ENCODE measurements around the gene NFATC4. TPM values are rescaled to one million over a fixed set of nuclear protein-coding genes. Genes with fewer than 3 reads are reported as not detected.
A peak's percentile ranks its signal among the peaks of the same experiment; 100 is the strongest.

Gene NFATC4
- total RNA-seq, 2 experiments from 2014 or later = not detected

DNA sequence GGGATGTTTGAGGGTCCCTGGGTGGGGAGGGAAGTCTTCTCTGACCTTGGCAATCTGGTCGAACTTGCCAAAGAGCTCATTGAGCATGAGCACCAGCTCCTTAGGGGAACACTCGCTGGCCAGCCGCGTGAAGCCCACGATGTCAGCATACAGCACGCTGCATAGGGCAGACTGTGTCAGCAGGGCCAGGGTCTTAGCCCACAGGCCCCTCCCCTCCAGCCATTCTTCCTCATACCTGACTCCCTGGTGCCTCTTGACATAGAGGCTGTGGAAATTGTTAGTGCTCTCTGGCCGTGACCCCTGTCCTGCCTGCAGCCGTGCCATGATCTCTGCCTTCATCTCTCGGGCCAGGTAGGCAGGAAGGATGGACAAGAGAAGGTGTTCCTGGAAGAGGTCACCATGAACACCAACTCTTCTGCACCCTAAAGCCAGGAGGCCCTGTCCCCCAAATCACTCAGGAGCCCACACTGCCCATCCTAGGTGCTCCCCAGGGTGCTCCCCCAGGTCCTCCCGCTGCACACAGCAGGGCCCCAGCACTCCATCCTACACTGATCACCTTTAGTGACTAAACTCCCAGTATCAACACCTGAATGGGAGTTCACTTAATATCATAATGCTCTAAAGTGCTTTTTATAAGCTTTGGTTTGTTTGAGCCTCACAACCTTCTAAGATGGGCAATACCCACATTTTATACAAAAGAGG is 36.9 kb upstream of the NFATC4 start:
- Mint-ChIP-seq H3K36me3 (peaks cover under 1% of the 10 kb centered on the region), H3K4me3 (no peak overlapping the region), H3K27me3 (peaks cover 21% of the 10 kb centered on the region), H3K4me1 (ENCODE audit: low read depth) (peaks cover 47% of the 10 kb centered on the region), H3K9me3 (no peaks in the 10 kb centered on the region), H3K27ac (no peak overlapping the region)
- POLR2A ChIA-PET = interaction anchor here (1.0 kb wide), 2 partner anchors 88 to 106 kb away, joined by 3 to 6 read pairs; partner anchors contain the start of gene TINF2
- no peak for DNase-seq
- CTCF ChIA-PET = interaction anchor here (0.6 to 25.4 kb wide), 5 partner anchors 10 to 222 kb away, joined by 3 to 968 read pairs (median 6); partner anchors contain the start of genes CBLN3, CIDEB, KHNYN and LTB4R
- intact Hi-C loops (cut with micrococcal nuclease) = loop anchor here (5.0 kb wide), 1 partner anchor 36 kb away; the partner anchor contains the start of gene NFATC4

GRCh38 chr14:24331731-24332267 is 36.2 kb upstream of the NFATC4 start:
- no peak for DNase-seq
- ChIA-PET POLR2A (interaction anchor here (0.7 to 3.4 kb wide), 6 partner anchors 14 to 132 kb away, joined by 3 to 67 read pairs (median 4); partner anchors contain the start of genes CBLN3, KHNYN and TINF2), CTCF (interaction anchor here (0.6 to 25.4 kb wide), 11 partner anchors 11 to 223 kb away, joined by 3 to 968 read pairs (median 6); partner anchors contain the start of genes CBLN3, CIDEB, KHNYN and LTB4R)
- peaks cover 6% of the 10 kb centered on the region for H3K36me3 Mint-ChIP-seq
- H3K4me1 Mint-ChIP-seq (ENCODE audit: low read depth) = peaks cover 47% of the 10 kb centered on the region
- no peaks in the 10 kb centered on the region for H3K9me3 Mint-ChIP-seq
- peak overlapping the region; percentile 30 for H3K27ac Mint-ChIP-seq
- H3K4me3 Mint-ChIP-seq = peak overlapping the region; percentile 78
- intact Hi-C loops (cut with micrococcal nuclease) = loop anchor here (1.0 to 5.0 kb wide), 6 partner anchors 21 to 347 kb away; partner anchors contain the start of genes LTB4R, LTB4R2, NFATC4 and RABGGTA
- H3K27me3 Mint-ChIP-seq = peaks cover 21% of the 10 kb centered on the region

- ChIA-PET POLR2A (interaction anchor here (0.6 to 3.4 kb wide), 10 partner anchors 15 to 1404 kb away, joined by 3 to 67 read pairs (median 5); partner anchors contain the start of genes CBLN3, KHNYN, PRMT5 and SDR39U1), CTCF (interaction anchor here (0.6 to 25.4 kb wide), 28 partner anchors 12 to 242 kb away, joined by 3 to 968 read pairs (median 6); partner anchors contain the start of genes CBLN3, CIDEB, DCAF11 and KHNYN)
- peak overlapping the region; percentile 78 for H3K4me3 Mint-ChIP-seq
- H3K27me3 Mint-ChIP-seq = peaks cover 21% of the 10 kb centered on the region
- intact Hi-C loops (cut with micrococcal nuclease) = loop anchor here (1.0 to 5.0 kb wide), 6 partner anchors 22 to 346 kb away; partner anchors contain the start of genes LTB4R, LTB4R2, NFATC4 and RABGGTA
- H3K36me3 Mint-ChIP-seq = peaks cover 9% of the 10 kb centered on the region
- no peaks in the 10 kb centered on the region for H3K9me3 Mint-ChIP-seq
- peaks cover 46% of the 10 kb centered on the region for H3K4me1 Mint-ChIP-seq (ENCODE audit: low read depth)
- H3K27ac Mint-ChIP-seq = peak overlapping the region; percentile 30
- peak; percentile 89 for DNase-seq
Observed at GRCh38 chr14:24332268-24332993, 35.6 kb upstream of the NFATC4 start.

DNA sequence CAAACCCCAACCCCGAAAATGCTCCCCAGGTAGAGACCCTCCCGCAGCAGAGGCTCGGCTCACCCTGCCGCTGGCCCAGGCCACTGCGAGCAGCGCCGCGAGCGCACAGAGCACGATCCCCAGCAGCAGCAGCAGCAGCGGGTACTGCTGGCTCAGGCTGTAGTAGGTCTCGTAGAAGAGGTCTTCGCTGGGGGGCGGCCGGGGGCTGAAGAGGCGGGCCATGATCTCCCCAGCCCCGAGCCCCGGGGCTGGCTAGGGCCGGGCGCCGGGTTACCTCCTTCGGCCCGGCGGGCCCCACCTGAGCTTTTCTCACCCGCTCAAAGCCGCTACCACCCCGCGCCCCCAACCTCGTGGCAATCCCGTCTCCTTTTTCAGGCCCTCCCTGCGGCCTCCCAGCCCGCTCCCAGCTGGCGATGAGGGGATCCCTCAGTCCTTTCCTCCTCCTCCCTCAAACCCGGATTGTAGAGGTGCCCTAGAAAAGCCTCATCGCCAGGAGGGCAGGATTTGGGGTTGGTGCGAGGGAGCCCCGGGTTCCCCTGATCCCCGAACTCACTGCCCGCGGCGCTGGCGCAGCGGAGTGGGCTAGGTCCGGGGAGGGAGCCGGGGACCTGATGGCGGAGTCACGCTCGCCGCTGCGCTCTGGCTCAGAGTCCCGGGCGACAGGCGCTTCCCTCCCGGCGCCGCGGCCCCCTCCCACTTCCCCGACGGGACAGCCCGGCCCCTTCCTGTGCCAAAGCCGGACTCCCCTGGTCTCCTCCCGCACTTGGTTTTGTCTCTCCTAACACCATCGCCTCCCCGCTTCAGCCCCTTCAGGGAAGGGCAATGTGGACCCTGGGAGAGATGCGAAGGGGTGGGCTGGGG is 33.3 kb upstream of the NFATC4 start, which contains the start of gene ADCY4:
Gene ADCY4, minus strand, starts transcription at position 641 of the 861 bp plus-strand sequence. Its CDS starts 419 bp downstream, at position 222.
- Mint-ChIP-seq H3K9me3 (no peaks in the 10 kb centered on the region), H3K27me3 (peaks cover 21% of the 10 kb centered on the region), H3K27ac (no peak within 1 kb of the TSS), H3K36me3 (peaks cover 13% of the 10 kb centered on the region), H3K4me1 (ENCODE audit: low read depth) (peaks cover 43% of the 10 kb centered on the region), H3K4me3 (peak within 1 kb of the TSS; percentile 53)
- CTCF ChIA-PET = interaction anchor here (1.2 to 25.4 kb wide), 12 partner anchors 11 to 99 kb away, joined by 4 to 968 read pairs (median 12); partner anchors contain the start of genes CBLN3, CIDEB, KHNYN and LTB4R
- POLR2A ChIA-PET = interaction anchor here (0.7 to 3.4 kb wide), 5 partner anchors 18 to 107 kb away, joined by 3 to 67 read pairs (median 4); partner anchors contain the start of genes CBLN3, KHNYN, SDR39U1 and TINF2
- intact Hi-C loops (cut with micrococcal nuclease) = loop anchor here (5.0 kb wide), 1 partner anchor 33 kb away; the partner anchor contains the start of gene NFATC4
- DNase-seq = no peak

- H3K27me3 Mint-ChIP-seq = peaks cover 21% of the 10 kb centered on the region
- ChIA-PET CTCF (interaction anchor here (0.6 to 25.4 kb wide), 5 partner anchors 9 to 98 kb away, joined by 3 to 968 read pairs (median 4); partner anchors contain the start of genes CBLN3, KHNYN and SDR39U1), POLR2A (interaction anchor here (0.6 to 1.0 kb wide), 2 partner anchors 73 to 95 kb away, joined by 3 to 4 read pairs; no protein-coding TSS in a partner anchor)
- no peak overlapping the region for H3K27ac Mint-ChIP-seq
- H3K4me3 Mint-ChIP-seq = no peak overlapping the region
- H3K36me3 Mint-ChIP-seq = peaks cover 13% of the 10 kb centered on the region
- DNase-seq = no peak
- H3K4me1 Mint-ChIP-seq (ENCODE audit: low read depth) = peaks cover 41% of the 10 kb centered on the region
- H3K9me3 Mint-ChIP-seq = no peaks in the 10 kb centered on the region
- intact Hi-C loops (cut with micrococcal nuclease) = no loop called here
Observed at GRCh38 chr14:24335461-24336171, 32.4 kb upstream of the NFATC4 start.

- POLR2A ChIA-PET = interaction anchor here (1.0 kb wide), 1 partner anchor 71 kb away, joined by 3 read pairs; no protein-coding TSS in a partner anchor
Observed at GRCh38 chr14:24337144-24337823, 30.7 kb upstream of the NFATC4 start.

DNA sequence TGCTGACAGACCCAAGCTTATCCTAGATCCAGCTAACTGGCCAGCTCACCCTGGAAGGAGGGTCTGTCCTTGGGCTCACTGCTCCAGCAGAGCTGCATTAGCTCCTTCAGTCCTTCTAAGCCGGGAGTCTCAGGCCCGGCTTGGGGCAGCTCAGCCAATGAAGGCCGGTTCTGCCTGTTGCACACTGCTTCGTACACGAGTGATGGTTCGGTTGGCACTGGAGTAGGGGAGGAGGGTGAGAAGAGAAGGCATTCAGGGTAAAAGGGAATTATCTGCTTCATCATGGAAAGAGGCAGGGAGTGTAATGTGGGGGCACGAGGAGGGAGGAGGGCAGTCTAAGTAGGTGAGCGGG is 30.2 kb upstream of the NFATC4 start:
- peaks cover 15% of the 10 kb centered on the region for H3K27me3 Mint-ChIP-seq
- ChIA-PET CTCF (interaction anchor here (1.3 to 25.4 kb wide), 4 partner anchors 9 to 96 kb away, joined by 3 to 968 read pairs (median 6); partner anchors contain the start of genes CBLN3, KHNYN and SDR39U1), POLR2A (no interaction called here)
- no peak for DNase-seq
- peaks cover 13% of the 10 kb centered on the region for H3K36me3 Mint-ChIP-seq
- H3K4me3 Mint-ChIP-seq = no peak overlapping the region
- no peak overlapping the region for H3K27ac Mint-ChIP-seq
- no peaks in the 10 kb centered on the region for H3K9me3 Mint-ChIP-seq
- intact Hi-C loops (cut with micrococcal nuclease) = no loop called here
- H3K4me1 Mint-ChIP-seq (ENCODE audit: low read depth) = peaks cover 31% of the 10 kb centered on the region

More at GRCh38 chr14:24337144-24337823, 30.7 kb upstream of the NFATC4 start:
- Mint-ChIP-seq H3K4me3 (no peak overlapping the region), H3K27ac (no peak overlapping the region), H3K9me3 (no peaks in the 10 kb centered on the region), H3K27me3 (peaks cover 18% of the 10 kb centered on the region), H3K36me3 (peaks cover 13% of the 10 kb centered on the region), H3K4me1 (ENCODE audit: low read depth) (peaks cover 34% of the 10 kb centered on the region)
- intact Hi-C loops (cut with micrococcal nuclease) = no loop called here
- no peak for DNase-seq
- CTCF ChIA-PET = interaction anchor here (1.2 to 25.4 kb wide), 5 partner anchors 9 to 96 kb away, joined by 3 to 968 read pairs (median 3); partner anchors contain the start of genes CBLN3, KHNYN and SDR39U1

DNA sequence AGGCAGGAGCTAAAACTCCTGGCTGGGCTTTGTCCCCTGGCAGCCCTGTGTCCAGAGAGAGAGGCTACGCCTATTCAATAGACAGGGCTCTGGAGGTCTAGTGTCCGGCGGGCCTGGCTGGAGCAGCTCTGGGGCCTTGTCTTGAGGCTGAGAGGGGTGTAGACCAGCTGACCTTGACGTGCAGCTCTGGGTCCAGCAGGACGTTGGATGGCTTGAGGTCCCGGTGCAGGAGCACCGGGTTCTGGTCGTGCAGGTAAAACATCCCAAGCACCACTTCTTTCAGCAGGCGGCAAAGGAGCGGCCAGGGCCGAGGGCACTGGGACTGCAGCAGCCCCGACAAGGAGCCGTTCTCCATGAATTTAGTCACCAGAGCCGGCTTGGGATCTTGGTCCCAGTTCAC is 29.1 kb upstream of the NFATC4 start:
- no peaks in the 10 kb centered on the region for H3K9me3 Mint-ChIP-seq
- no peak overlapping the region for H3K27ac Mint-ChIP-seq
- ChIA-PET POLR2A (interaction anchor here (0.8 to 1.8 kb wide), 2 partner anchors 23 to 93 kb away, joined by 3 to 7 read pairs; no protein-coding TSS in a partner anchor), CTCF (interaction anchor here (2.7 to 25.4 kb wide), 2 partner anchors 27 to 95 kb away, joined by 9 to 968 read pairs; partner anchors contain the start of genes CBLN3, KHNYN and SDR39U1)
- no peak for DNase-seq
- peaks cover 23% of the 10 kb centered on the region for H3K4me1 Mint-ChIP-seq (ENCODE audit: low read depth)
- peak overlapping the region; percentile 91 for H3K4me3 Mint-ChIP-seq
- H3K27me3 Mint-ChIP-seq = peaks cover 12% of the 10 kb centered on the region
- intact Hi-C loops (cut with micrococcal nuclease) = no loop called here
- peaks cover 13% of the 10 kb centered on the region for H3K36me3 Mint-ChIP-seq

GRCh38 chr14:24339284-24340151 is 28.5 kb upstream of the NFATC4 start, which contains the start of gene RIPK3:
RIPK3 (minus strand) TSS chr14:24339991; CDS start chr14:24339826, 165 bp downstream.
- peak within 1 kb of the TSS; percentile 75 for H3K27ac Mint-ChIP-seq
- intact Hi-C loops (cut with micrococcal nuclease) = no loop called here
- H3K9me3 Mint-ChIP-seq = no peaks in the 10 kb centered on the region
- peak within 1 kb of the TSS; percentile 91 for H3K4me3 Mint-ChIP-seq
- POLR2A ChIA-PET = interaction anchor here (0.8 to 1.8 kb wide), 3 partner anchors 23 to 92 kb away, joined by 3 to 10 read pairs (median 7); partner anchors contain the start of genes CBLN3 and KHNYN
- peaks cover 19% of the 10 kb centered on the region for H3K4me1 Mint-ChIP-seq (ENCODE audit: low read depth)
- H3K27me3 Mint-ChIP-seq = peaks cover 11% of the 10 kb centered on the region
- CTCF ChIA-PET = interaction anchor here (0.6 to 25.4 kb wide), 12 partner anchors 12 to 179 kb away, joined by 3 to 968 read pairs (median 4); partner anchors contain the start of genes CBLN3, IRF9, KHNYN and LTB4R2
- peaks cover 13% of the 10 kb centered on the region for H3K36me3 Mint-ChIP-seq
- peak; percentile 82 for DNase-seq

Data from activated CD4-positive, alpha-beta memory T cell treated with anti-CD3 and anti-CD28 coated beads for 36 hours (primary cell).